ENCODE results near the gene EPSTI1.

EPSTI1 gene

GRCh38 chr13:43019811-43020210 lies 27.8 kb upstream of the EPSTI1 start:
- H3K27me3 ChIP-seq (ENCODE audit: control insufficient read depth, insufficient read depth, low read length), result no peaks in the 10 kb centered on the region
- H3K79me2 ChIP-seq, result peaks cover under 1% of the 10 kb centered on the region
- TF ChIP-seq, protein P1, sequence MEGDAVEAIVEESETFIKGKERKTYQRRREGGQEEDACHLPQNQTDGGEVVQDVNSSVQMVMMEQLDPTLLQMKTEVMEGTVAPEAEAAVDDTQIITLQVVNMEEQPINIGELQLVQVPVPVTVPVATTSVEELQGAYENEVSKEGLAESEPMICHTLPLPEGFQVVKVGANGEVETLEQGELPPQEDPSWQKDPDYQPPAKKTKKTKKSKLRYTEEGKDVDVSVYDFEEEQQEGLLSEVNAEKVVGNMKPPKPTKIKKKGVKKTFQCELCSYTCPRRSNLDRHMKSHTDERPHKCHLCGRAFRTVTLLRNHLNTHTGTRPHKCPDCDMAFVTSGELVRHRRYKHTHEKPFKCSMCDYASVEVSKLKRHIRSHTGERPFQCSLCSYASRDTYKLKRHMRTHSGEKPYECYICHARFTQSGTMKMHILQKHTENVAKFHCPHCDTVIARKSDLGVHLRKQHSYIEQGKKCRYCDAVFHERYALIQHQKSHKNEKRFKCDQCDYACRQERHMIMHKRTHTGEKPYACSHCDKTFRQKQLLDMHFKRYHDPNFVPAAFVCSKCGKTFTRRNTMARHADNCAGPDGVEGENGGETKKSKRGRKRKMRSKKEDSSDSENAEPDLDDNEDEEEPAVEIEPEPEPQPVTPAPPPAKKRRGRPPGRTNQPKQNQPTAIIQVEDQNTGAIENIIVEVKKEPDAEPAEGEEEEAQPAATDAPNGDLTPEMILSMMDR (IDR thresholded peaks at IDR 0.05), result no peak
- H3K4me2 ChIP-seq (ENCODE audit: low read length), result no peak overlapping the region
- H3K9me3 ChIP-seq (ENCODE audit: control insufficient read depth, low read length), result no peaks in the 10 kb centered on the region
- H3K36me3 ChIP-seq (ENCODE audit: control insufficient read depth, insufficient read depth, low read length), result no peaks in the 10 kb centered on the region
- H3K27ac ChIP-seq, result no peak overlapping the region
- H3K9ac ChIP-seq, result no peak overlapping the region
- H3K4me3 ChIP-seq (ENCODE audit: low read depth, low read length), result no peak overlapping the region
- no peak overlapping the region for H2AFZ ChIP-seq
- H3K4me1 ChIP-seq, result no peaks in the 10 kb centered on the region

- no peak overlapping the region for H3K27ac ChIP-seq
- no peaks in the 10 kb centered on the region for H3K27me3 ChIP-seq (ENCODE audit: control insufficient read depth, insufficient read depth, low read length)
- no peak overlapping the region for H3K9ac ChIP-seq
- no peak overlapping the region for H2AFZ ChIP-seq
- H3K4me1 ChIP-seq, result no peaks in the 10 kb centered on the region
- TF ChIP-seq, protein P1 (IDR thresholded peaks at IDR 0.05), result no peak
- H3K9me3 ChIP-seq (ENCODE audit: control insufficient read depth, low read length), result no peaks in the 10 kb centered on the region
- no peaks in the 10 kb centered on the region for H3K36me3 ChIP-seq (ENCODE audit: control insufficient read depth, insufficient read depth, low read length)
- no peak overlapping the region for H3K4me2 ChIP-seq (ENCODE audit: low read length)
- no peak overlapping the region for H3K4me3 ChIP-seq (ENCODE audit: low read depth, low read length)
- H3K79me2 ChIP-seq, result no peaks in the 10 kb centered on the region
Observed at GRCh38 chr13:43016226-43016625, 24.2 kb upstream of the EPSTI1 start.

- Histone ChIP-seq H3K4me3 (ENCODE audit: low read depth, low read length) (no peak overlapping the region), H3K27ac (no peak overlapping the region), H3K4me1 (no peaks in the 10 kb centered on the region)
Observed at GRCh38 chr13:43014162-43014561, 22.1 kb upstream of the EPSTI1 start.

GRCh38 chr13:43009506-43009905 lies 17.5 kb upstream of the EPSTI1 start:
- no peaks in the 10 kb centered on the region for H3K36me3 ChIP-seq (ENCODE audit: control insufficient read depth, insufficient read depth, low read length)
- no peaks in the 10 kb centered on the region for H3K9me3 ChIP-seq (ENCODE audit: control insufficient read depth, low read length)
- TF ChIP-seq, protein P1 (IDR thresholded peaks at IDR 0.05), result no peak
- H3K27me3 ChIP-seq (ENCODE audit: control insufficient read depth, insufficient read depth, low read length), result no peaks in the 10 kb centered on the region
- no peak overlapping the region for H3K9ac ChIP-seq
- no peaks in the 10 kb centered on the region for H3K79me2 ChIP-seq
- no peak overlapping the region for H3K4me3 ChIP-seq (ENCODE audit: low read depth, low read length)
- no peak overlapping the region for H3K27ac ChIP-seq
- no peaks in the 10 kb centered on the region for H3K4me1 ChIP-seq
- H3K4me2 ChIP-seq (ENCODE audit: low read length), result no peak overlapping the region
- H2AFZ ChIP-seq, result no peak overlapping the region

More at GRCh38 chr13:43014162-43014561, 22.1 kb upstream of the EPSTI1 start:
- no peak overlapping the region for H2AFZ ChIP-seq
- H3K9me3 ChIP-seq (ENCODE audit: control insufficient read depth, low read length), result no peaks in the 10 kb centered on the region
- no peak overlapping the region for H3K9ac ChIP-seq
- H3K79me2 ChIP-seq, result no peaks in the 10 kb centered on the region
- TF ChIP-seq, protein P1 (IDR thresholded peaks at IDR 0.05), result no peak
- H3K36me3 ChIP-seq (ENCODE audit: control insufficient read depth, insufficient read depth, low read length), result no peaks in the 10 kb centered on the region
- no peaks in the 10 kb centered on the region for H3K27me3 ChIP-seq (ENCODE audit: control insufficient read depth, insufficient read depth, low read length)
- H3K4me2 ChIP-seq (ENCODE audit: low read length), result no peak overlapping the region

- H3K79me2 ChIP-seq, result no peaks in the 10 kb centered on the region
- H3K4me1 ChIP-seq, result no peaks in the 10 kb centered on the region
- no peak overlapping the region for H3K4me3 ChIP-seq (ENCODE audit: low read depth, low read length)
- H3K36me3 ChIP-seq (ENCODE audit: control insufficient read depth, insufficient read depth, low read length), result no peaks in the 10 kb centered on the region
- H3K27ac ChIP-seq, result no peak overlapping the region
- H3K9ac ChIP-seq, result no peak overlapping the region
- H3K4me2 ChIP-seq (ENCODE audit: low read length), result no peak overlapping the region
- no peak overlapping the region for H2AFZ ChIP-seq
- no peaks in the 10 kb centered on the region for H3K9me3 ChIP-seq (ENCODE audit: control insufficient read depth, low read length)
- TF ChIP-seq, protein P1 (IDR thresholded peaks at IDR 0.05), result no peak
- H3K27me3 ChIP-seq (ENCODE audit: control insufficient read depth, insufficient read depth, low read length), result no peaks in the 10 kb centered on the region
Observed at GRCh38 chr13:43008596-43008995, 16.6 kb upstream of the EPSTI1 start.

All from parathyroid adenoma (tissue), 2 donors.